ENCODE data around the gene SYNGR1.
A peak's percentile ranks its signal among the peaks of the same experiment; 100 is the strongest.
"Not testable (repeated sequence)": the region's sequence is repeated elsewhere in the genome, so short reads cannot be mapped to it uniquely, and the experiment has no call there.

SYNGR1 gene

DNA sequence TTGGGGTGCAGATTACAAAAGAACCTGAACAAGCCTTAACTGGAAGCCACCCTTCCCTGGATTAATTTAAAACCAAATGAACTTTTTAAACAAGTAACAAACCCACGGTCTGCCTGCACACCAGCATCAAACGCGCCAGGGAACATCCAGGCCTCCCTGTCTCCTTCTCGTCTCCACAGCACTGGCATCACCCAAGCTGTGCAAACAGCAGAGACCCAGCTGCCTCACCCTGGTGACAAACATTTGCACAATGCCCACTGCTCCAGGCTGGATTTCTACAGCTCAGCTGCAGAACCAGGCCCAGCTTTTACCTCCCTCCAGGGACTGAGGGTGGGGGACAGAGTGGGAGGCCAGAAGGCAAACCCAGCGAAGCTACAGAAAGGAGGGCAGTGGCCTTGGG is 37.4 kb upstream of the SYNGR1 start:
- Mint-ChIP-seq H3K4me1 (peaks cover 79% of the 10 kb centered on the region), H3K27ac (no peak overlapping the region)

DNA sequence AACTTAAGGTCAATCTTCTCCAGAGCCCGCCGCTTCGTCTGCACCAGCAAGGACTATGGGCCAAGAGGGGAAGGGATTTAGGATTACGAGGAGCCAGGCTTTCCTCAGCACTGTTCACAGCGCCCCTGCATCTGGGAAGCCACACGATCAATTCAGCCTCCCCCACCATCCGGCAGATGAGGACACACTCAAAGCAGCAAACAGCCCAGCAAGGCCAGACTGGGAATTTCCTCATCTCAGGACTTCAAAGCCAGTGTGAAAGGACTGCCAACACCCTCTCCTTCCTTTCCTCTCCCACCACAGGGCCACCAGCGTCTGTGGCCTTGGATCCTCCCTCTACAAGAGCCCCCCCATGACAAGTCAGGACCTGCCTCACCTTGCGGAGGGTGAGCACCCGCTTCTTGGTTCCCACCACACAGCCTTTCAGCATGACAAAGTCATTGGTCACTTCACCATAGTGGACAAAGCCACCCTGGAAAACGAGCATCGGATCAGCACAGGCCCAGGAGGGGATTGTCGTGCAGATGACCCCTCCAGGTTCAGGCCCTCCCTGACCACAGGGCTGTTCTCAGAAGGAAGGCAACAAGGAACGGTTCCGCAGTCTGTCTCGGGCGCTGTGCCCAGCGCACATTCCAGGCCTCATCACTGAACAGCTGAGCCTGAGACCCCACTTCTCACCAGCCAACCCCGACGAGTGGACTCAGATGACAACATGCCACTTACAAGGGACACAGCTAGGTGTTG is 36.4 kb upstream of the SYNGR1 start:
- no peak overlapping the region for H3K27ac Mint-ChIP-seq
- H3K4me3 Mint-ChIP-seq, result no peak overlapping the region
- ATAC-seq, result no peak
- H3K27me3 Mint-ChIP-seq, result no peaks in the 10 kb centered on the region
- peaks cover 72% of the 10 kb centered on the region for H3K36me3 Mint-ChIP-seq
- peaks cover 89% of the 10 kb centered on the region for H3K4me1 Mint-ChIP-seq
- no peaks in the 10 kb centered on the region for H3K9me3 Mint-ChIP-seq

More for the DNA sequence above, 37.4 kb upstream of the SYNGR1 start:
- Mint-ChIP-seq H3K9me3 (no peaks in the 10 kb centered on the region), H3K36me3 (peaks cover 61% of the 10 kb centered on the region), H3K4me3 (no peak overlapping the region), H3K27me3 (no peaks in the 10 kb centered on the region)
- no peak for ATAC-seq

DNA sequence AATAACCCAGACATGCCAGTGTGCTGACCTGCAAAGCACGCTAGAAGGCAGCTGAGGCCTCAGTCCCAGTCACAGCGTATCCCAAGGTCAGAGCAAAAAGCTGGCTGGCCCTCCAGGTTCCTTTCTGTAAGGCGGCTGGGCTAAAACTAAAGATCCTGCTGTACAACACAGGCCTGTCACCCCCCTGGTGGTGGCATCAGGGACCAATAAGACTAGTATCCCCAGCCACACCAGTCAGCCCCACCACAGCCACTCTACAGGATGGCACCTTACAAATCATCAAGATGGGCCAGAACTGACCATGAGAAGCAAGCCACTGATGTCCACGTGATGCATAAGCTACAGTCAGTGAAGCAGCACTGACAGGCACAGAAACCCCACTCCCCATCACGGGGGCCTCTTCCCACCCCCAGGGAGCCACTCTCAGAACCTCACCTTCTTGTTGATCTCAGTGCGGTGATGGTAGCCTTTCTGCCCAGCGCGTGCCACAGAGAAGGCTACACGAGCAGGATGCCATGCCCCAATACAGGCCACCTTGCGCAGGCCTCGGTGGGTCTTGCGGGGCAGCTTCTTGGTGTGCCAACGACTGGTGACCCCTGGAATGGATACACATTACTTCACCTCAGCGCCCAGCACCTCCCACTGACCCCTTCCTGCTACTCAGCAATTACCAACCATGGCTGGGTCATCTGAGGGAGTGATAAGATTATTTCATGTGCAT is 35.4 kb upstream of the SYNGR1 start:
- H3K4me3 Mint-ChIP-seq, result no peak overlapping the region
- H3K9me3 Mint-ChIP-seq, result no peaks in the 10 kb centered on the region
- ATAC-seq, result no peak
- H3K27ac Mint-ChIP-seq, result peak overlapping the region; percentile 30
- H3K27me3 Mint-ChIP-seq, result no peaks in the 10 kb centered on the region
- H3K4me1 Mint-ChIP-seq, result peaks cover 90% of the 10 kb centered on the region
- peaks cover 81% of the 10 kb centered on the region for H3K36me3 Mint-ChIP-seq

DNA sequence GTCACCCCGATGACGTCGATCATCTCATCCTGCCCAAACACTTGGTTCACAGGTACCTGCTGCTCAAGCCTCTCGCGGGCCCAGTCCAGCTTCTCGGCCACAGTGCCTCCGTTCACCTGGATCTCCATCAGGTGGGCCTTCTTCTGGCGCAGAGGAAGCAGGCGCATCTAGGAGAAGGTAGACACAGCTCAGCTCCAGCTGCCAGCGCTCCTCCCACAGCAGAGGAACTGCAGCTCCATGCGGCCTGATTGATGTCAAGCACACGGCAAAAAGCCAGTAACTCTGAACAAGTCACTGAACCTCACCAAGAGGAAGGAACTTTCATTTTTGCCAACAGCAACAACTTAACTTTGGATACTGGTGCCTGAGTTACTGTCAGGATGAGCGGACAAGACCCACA is 34.4 kb upstream of the SYNGR1 start:
- Mint-ChIP-seq H3K27ac (peak overlapping the region; percentile 99), H3K36me3 (peaks cover 83% of the 10 kb centered on the region), H3K9me3 (no peaks in the 10 kb centered on the region), H3K27me3 (no peaks in the 10 kb centered on the region), H3K4me1 (peaks cover 82% of the 10 kb centered on the region), H3K4me3 (peak overlapping the region; percentile 39)
- ATAC-seq, result no peak

DNA sequence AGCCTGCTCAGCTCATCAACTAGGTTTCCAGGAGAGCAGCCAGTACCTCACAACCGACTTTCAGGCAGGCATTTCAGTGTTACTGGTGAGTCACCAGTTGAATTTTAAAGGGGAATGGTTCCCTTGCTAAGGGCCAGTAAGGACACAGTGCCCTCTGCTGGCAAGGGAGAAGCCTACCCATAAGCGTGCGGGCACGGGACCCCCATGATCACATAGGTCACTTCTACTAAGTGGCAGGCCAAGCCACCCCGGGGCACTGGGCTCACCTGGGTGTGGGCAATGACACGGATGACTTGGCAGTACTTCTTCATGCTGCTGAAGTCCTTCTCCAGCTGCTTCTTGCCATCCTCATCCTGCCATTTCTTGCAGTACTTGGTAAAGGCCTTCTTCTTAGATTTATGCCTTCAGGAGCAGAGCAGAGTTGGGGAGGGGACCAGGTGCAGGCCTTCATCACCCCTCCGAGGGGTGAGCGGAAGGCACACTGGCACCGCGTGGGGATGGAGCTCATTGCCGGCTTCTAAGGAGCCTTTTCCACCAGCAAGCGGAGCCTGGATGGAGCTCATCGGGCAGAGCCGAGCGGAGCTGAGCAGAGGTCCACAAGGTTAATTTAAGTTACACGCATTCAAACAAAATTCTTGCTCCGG is 33.2 kb upstream of the SYNGR1 start:
- ATAC-seq, result peak; percentile 42
- Mint-ChIP-seq H3K27me3 (no peaks in the 10 kb centered on the region), H3K4me3 (peak overlapping the region; percentile 100), H3K9me3 (no peaks in the 10 kb centered on the region), H3K36me3 (peaks cover 79% of the 10 kb centered on the region), H3K4me1 (peaks cover 77% of the 10 kb centered on the region), H3K27ac (peak overlapping the region; percentile 99)

DNA sequence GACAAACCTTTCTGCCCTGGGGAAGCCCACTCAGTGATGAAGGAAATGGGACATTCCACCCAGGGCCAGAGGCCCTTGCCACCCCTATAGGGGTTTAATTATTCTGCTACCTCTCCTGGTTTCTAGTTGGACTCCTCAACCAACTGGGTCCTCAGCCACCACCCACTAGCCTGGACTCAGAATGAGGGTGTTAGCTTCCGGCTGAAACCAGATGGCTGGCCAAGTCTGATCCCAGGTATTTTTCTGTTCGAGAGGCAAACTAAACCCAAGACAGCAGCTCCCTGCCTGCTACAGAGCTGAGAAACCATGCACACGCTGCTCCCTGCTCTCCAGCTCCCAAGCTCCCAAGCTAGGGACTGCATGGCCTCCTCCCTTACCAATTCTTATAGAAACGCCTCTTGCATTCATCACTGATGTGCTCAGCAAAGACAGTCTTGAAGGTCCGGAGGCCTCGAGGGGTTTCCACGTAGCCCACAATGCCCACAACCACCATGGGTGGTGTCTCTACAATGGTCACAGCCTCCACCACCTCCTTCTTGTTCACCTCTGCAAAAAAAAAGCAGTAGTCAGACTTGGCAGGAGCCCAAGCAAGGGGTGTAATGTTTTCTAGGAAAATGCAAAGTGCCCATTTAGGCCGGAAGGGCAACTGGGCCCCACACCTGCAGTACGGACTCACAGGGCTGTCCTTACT is 32.6 kb upstream of the SYNGR1 start:
- Mint-ChIP-seq H3K27me3 (no peaks in the 10 kb centered on the region), H3K4me1 (peaks cover 70% of the 10 kb centered on the region), H3K27ac (peak overlapping the region; percentile 99), H3K4me3 (peak overlapping the region; percentile 100), H3K36me3 (peaks cover 73% of the 10 kb centered on the region), H3K9me3 (no peaks in the 10 kb centered on the region)
- ATAC-seq, result peak; percentile 0

DNA sequence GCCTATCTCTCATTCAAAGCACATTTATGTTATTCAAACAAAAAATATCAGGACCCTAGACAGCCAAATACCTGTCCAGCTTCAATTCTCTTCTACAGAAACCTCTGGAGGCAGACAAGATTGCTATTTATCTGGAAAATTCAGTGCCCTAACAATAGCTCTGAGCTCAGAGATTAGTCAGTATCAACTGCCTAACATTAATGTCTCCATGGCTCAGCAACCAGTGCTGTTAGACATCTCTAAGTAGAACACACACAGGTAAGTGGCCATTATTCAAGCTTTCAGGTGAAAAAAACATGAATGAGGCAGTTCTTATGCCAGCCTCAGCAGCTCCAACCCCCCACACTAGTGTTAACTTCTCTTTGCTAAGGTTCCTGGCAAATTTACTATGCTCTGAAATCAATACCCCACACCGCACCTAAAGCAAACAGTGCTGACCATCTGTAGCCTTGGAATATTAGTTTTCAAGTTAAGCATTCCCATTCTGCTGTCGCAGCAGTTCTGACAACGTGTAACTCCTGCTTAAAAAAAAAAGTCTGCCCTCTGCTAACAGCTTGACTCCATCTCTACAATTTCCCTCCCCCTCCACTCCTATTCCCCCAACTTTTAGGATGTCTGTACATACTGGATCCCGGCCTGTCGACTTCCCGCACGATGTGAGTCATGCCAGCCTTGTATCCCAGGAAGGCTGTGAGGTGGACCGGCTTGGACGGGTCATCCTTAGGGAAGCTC is 31.9 kb upstream of the SYNGR1 start:
- no peaks in the 10 kb centered on the region for H3K9me3 Mint-ChIP-seq
- no peaks in the 10 kb centered on the region for H3K27me3 Mint-ChIP-seq
- peak overlapping the region; percentile 100 for H3K4me3 Mint-ChIP-seq
- H3K36me3 Mint-ChIP-seq, result peaks cover 66% of the 10 kb centered on the region
- ATAC-seq, result no peak
- H3K27ac Mint-ChIP-seq, result peak overlapping the region; percentile 99
- peaks cover 64% of the 10 kb centered on the region for H3K4me1 Mint-ChIP-seq

- peak overlapping the region; percentile 100 for H3K4me3 Mint-ChIP-seq
- H3K27me3 Mint-ChIP-seq, result no peaks in the 10 kb centered on the region
- ATAC-seq, result peak; percentile 3
- H3K4me1 Mint-ChIP-seq, result peaks cover 57% of the 10 kb centered on the region
- H3K9me3 Mint-ChIP-seq, result no peaks in the 10 kb centered on the region
- H3K36me3 Mint-ChIP-seq, result peaks cover 58% of the 10 kb centered on the region
- peak overlapping the region; percentile 99 for H3K27ac Mint-ChIP-seq
Measured at GRCh38 chr22:39318507-39319283, 31.1 kb upstream of the SYNGR1 start.

DNA sequence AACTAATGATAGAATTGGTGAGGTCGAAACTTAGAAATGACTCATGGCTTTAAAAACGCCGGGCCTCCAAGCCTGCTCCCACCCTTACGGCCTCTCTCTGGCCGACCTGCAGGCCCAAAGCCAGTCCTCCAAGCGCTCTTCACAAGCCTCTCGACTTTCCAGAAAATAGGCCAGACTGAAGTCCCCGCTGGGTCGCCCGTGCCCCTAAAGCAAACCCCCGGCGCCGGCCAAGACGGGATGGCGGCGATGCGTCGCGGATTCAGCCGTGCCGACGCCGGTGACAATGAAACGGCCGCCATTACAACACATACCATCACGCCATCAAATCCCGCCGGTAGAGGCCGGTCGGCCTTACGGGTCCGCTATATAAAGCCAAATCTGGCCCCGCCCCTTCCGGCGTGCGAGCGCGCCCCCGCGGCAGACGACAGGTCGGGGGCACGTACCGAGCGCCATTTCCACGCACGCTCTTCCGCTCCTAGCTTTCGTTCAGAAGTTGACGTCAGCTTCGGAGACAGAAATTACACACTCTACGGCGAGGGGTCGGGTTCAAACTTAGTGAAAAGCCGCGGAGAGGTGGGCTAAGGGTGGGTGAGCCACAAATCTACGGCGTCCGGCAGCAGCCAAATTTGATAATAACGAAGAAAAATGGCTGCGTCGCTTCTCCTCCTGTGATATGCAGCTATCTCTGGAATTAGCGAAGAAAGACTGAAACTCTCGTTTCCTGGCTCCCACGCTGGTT is 30.3 kb upstream of the SYNGR1 start, which contains the start of gene RPL3:
Gene RPL3 (minus strand): TSS at position 340 of the 739 bp plus-strand sequence. CDS start 26 bp downstream, at position 314.
- Mint-ChIP-seq H3K4me1 (peaks cover 55% of the 10 kb centered on the region), H3K27me3 (no peaks in the 10 kb centered on the region), H3K27ac (peak within 1 kb of the TSS; percentile 99), H3K4me3 (peak within 1 kb of the TSS; percentile 100), H3K36me3 (peaks cover 50% of the 10 kb centered on the region), H3K9me3 (no peaks in the 10 kb centered on the region)
- peak; percentile 94 for ATAC-seq

DNA sequence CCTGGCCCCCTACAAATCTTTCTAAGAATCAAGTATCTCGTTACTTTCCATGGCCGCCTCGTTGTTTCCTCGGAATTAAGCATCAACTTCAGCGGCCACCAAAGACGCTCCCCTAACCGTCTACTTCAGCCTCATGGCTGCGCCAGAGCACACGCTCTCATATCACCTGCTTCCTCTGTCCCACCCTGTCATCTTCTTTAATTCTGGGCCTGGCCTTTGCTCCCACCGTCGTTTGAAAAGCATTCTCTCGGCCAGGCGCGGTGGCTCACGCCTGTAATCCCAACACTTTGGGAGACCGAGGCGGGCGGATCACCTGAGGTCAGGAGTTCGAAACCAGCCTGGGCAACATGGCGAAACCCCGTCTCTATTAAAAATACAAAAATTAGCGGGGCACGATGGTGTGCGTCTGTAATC is 29.2 kb upstream of the SYNGR1 start:
- Mint-ChIP-seq H3K4me1 (peaks cover 44% of the 10 kb centered on the region), H3K27ac (peak overlapping the region; percentile 99), H3K4me3 (peak overlapping the region; percentile 100), H3K36me3 (peaks cover 39% of the 10 kb centered on the region)
- H3K9me3 Mint-ChIP-seq, H3K27me3 Mint-ChIP-seq, ATAC-seq: not testable (repeated sequence)

- no peaks in the 10 kb centered on the region for H3K36me3 Mint-ChIP-seq
- H3K4me3 Mint-ChIP-seq, result no peak overlapping the region
- no peak overlapping the region for H3K27ac Mint-ChIP-seq
Measured at GRCh38 chr22:39325392-39325932, 24.3 kb upstream of the SYNGR1 start.

DNA sequence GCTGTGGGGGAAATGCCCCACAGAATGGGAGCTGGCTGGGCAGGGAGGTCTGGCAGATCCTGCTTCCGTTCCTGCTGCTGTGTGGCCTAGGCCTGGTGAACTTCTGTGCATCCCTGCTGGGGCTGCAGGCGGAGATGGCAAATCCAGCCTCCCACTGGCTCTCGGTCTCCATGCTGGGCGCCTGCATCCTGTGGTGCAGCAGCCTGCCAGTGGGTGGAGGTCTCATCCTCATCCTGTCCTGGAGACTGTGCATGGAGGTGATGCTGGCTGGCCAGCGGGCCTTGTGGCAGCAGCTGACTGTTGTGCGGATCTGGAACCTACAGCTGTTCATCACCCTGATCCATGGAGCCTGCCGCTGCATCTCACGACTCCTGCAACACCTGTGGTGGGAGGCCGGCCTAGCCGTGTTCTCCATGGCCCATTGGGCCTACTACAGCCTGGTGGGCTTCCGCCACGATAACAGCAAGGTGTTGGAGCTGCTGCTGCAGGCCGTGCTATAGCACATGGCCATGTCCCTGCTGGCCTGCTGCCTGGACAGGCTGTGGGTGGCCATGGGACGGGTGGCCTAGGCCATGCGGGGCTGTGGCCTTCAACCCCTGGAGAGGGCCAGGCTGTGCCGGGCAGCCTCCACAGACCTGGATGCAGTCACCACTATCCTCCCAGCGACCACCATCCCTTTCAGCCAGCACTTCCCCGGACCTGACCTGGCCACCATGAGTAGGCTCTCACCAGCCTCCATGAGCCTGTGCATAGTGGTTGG is 21.6 kb upstream of the SYNGR1 start:
- Mint-ChIP-seq H3K27ac (no peak overlapping the region), H3K4me3 (no peak overlapping the region), H3K9me3 (no peaks in the 10 kb centered on the region), H3K36me3 (no peaks in the 10 kb centered on the region), H3K4me1 (no peaks in the 10 kb centered on the region), H3K27me3 (no peaks in the 10 kb centered on the region)
- ATAC-seq, result peak; percentile 34

More at GRCh38 chr22:39325392-39325932, 24.3 kb upstream of the SYNGR1 start:
- Mint-ChIP-seq H3K27me3 (no peaks in the 10 kb centered on the region), H3K9me3 (no peaks in the 10 kb centered on the region), H3K4me1 (peaks cover 4% of the 10 kb centered on the region)
- no peak for ATAC-seq

All from stimulated activated memory B cell treated with anti-CD40 and anti-IgM and Interleukin-4, amounts not matched to agents 10 μg/mL and 1 μg/mL and 100 μg/mL, for 72 hours (primary cell).